CD4-positive, alpha-beta T cell treated with Interferon alpha-2 for 1 hour (primary cell): Measurements from ENCODE around the gene RPS3.
A peak's percentile ranks its signal among the peaks of the same experiment; 100 is the strongest.
"Not testable (repeated sequence)": the region's sequence is repeated elsewhere in the genome, so short reads cannot be mapped to it uniquely, and the experiment has no call there.

Experiments used
- DNase-seq, 2 donors: peaks; one replicate each; pipeline ENCODE4 v3.0.0-alpha.2; 2020 to 2022

RPS3 gene

GRCh38 chr11:75380716-75381420, 18.4 kb upstream of the RPS3 start:
- peak in 1 of 2 donors; percentile 18 for DNase-seq

DNA sequence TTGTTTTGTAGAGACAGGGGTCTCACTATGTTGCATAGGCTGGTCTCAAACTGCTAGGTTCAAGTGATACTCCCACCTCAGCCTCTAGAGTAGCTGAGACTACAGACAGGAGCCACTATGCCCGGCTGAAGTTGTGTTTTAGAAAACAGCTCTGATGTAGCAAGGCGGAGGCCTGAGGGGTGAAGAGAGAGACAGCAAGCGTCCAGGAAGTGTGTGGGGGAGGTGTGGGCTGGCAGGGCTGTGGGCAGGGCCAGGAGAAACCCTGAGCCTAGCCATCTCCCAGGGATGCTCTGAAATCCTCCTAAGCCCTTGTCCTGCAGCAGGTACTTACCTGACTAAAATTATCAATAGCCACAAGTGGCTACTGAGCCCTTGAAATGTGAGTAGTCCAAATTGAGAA, 16.1 kb upstream of the RPS3 start:
- peak; percentile 41 to 47 for DNase-seq

- peak; percentile 75 to 81 for DNase-seq
Observed at GRCh38 chr11:75384438-75385080, 14.8 kb upstream of the RPS3 start.

- no peak for DNase-seq
Observed at GRCh38 chr11:75386942-75387630, 12.2 kb upstream of the RPS3 start.

GRCh38 chr11:75387736-75388294, 11.5 kb upstream of the RPS3 start:
- DNase-seq, result no peak

DNA sequence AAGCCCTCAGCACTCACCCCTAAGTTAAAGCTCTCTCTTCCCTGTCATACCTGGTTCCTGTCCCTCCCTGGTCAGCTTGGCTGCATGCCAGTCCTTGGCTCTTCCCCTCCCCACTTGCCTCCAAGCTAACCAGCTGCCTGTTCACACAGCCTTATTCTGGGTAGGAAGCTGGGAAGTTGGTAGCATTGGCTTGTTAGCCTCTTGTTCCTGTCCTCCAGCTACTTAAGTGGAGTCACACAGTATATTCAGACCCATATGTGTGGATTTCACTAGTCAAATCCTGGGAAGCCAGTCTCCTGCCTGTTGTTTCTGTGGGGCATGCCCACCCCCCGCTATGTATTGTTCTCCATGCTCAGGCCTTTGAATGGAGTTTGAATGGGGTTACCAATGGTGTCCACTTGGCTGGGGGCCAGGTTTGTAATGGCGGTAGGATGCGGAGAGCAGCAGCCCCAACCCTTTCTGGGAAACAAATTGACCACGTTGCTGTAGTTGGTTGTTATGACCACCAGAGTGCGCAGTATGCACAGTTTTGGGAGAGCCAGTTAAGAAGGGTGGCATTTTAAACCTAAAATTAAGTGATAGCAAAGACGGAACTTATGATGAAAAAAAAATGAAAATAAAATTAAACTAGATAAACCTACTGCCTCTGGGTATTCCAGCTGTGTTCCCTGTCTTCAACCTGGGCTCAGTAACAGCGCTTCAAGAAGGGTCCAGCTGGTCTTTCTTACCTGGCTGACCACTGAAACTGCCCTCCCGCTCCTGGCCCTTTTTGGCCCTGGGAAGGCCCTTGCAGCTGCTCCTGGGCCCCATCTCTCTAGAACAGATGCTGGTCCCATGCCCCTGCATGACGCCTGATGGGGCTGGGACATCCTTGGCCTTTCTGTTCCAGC, 10.7 kb upstream of the RPS3 start:
- DNase-seq, result peak; percentile 79 to 87

- no peak for DNase-seq
Observed at GRCh38 chr11:75389276-75389605, 10.1 kb upstream of the RPS3 start.

- no peak for DNase-seq
Observed at GRCh38 chr11:75389925-75390324, 9.4 kb upstream of the RPS3 start.

DNA sequence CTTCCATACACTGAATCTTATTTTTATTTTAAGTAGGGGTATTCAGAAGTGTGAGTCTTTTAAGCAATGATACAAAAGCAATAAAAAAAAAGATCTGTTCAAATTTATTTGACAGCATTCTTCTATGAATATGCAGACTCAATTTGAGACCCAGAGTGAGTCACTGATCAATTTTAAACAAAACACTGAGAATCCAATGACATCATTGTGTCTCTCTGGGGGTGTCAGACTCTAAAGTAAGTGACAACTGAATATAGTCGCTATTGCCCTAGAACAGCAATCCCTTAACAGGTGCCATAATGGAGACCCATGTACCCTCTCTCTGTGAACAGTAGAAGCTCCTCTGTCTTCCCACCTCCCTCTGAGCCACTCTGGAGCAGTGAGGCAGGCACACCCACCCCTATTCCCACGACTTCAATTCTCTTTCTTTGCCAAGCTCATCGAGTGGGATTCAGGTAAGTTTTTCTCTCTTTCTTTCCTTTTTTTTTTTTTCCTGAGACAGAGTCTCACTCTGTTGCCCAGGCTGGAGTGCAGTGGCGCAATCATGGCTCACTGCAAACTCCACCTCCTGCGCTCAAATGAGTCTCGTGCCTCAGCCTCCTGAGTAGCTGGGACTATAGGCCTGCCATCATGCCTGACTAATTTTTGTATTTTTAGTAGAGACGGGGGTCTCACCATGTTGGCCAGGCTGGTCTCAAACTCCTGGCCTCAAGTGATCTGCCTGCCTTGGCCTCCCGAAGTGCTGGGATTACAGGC, 5.1 kb upstream of the RPS3 start:
- no peak for DNase-seq

DNA sequence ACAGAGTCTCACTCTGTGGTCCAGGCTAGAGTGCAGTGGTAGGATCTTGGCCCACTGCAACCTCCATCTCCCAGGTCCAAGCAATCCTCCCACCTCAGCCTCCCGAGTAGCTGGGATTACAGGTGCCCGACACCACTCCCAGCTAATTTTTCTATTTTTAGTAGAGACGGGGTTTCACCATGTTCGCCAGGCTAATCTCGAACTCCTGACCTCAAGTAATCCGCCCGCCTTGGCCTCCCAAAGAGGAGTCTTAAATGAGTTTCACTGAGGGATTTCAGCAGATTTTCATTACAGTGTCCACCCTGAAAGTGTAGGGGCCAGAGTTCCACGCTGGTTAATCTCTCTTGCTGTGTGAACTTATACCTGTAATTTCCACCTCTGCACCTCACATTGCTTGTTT, 412 bp upstream of the RPS3 start:
- DNase-seq, result no peak

DNA sequence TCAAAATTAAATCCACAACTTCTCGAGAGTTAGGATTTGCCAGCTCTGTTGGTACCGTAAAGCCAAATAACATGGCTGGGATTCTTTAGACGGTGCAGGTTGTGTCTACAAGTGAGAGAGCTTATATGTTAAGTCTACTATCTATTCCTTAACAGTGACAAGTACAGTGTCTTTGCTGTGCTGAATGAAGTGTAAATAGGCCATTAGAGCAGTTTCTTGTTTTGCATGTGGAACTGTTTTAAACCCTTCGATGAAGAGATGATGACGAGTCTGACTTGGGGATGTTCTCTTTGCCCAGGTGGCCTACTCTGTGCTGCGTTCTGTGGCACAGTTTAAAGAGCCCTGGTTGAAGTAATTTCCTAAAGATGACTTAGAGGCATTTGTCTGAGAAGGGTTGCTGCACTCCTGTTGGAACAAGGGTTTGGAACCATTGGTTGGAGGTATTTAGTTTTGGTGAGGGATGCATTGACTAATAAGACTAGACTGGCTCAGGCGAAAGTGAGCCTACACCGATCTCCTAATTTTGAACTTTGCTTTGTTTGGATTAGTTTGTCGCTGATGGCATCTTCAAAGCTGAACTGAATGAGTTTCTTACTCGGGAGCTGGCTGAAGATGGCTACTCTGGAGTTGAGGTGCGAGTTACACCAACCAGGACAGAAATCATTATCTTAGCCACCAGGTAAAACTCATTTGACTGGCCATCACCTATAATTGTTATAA, 988 bp downstream of the RPS3 start:
- peak; percentile 5 to 37 for DNase-seq

GRCh38 chr11:75402002-75402773, 2.9 kb downstream of the RPS3 start:
- no peak for DNase-seq

GRCh38 chr11:75403037-75403436, 3.7 kb downstream of the RPS3 start:
- DNase-seq, result no peak

- no peak for DNase-seq
Observed at GRCh38 chr11:75403983-75404658, 4.8 kb downstream of the RPS3 start.

DNA sequence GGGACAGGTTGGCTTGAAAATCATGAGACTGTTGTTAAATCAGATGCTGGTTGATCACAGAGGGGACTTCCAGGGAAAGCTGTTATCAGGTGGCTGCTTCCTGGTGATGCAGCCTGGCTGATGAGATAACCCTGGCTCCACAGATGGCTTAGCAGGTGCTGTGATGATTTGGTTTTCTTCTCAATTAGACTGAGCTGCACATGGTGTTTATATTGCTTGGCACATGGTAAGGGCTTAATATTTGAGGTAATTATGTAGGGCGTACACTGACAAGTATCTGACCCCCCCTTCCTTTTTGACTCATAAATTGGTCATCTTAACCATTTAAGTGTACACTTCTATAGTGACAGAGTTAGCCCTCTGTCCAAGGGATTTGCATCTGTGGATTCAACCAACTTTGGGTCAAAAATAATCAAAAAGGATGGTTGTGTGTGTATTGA, 7.0 kb downstream of the RPS3 start:
- no peak for DNase-seq

DNA sequence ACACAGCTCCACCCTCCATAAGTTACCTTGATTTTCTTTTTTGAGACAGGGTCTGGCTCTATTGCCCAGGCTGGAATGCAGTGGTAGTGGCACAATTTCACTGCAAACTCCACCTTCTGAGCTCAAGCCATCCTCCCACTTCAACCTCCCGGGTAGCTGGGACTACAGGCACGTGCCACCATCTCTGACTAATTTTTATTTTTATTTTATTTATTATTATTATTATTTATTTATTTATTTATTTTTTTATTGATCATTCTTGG, 9.6 kb downstream of the RPS3 start:
- no peak for DNase-seq

DNA sequence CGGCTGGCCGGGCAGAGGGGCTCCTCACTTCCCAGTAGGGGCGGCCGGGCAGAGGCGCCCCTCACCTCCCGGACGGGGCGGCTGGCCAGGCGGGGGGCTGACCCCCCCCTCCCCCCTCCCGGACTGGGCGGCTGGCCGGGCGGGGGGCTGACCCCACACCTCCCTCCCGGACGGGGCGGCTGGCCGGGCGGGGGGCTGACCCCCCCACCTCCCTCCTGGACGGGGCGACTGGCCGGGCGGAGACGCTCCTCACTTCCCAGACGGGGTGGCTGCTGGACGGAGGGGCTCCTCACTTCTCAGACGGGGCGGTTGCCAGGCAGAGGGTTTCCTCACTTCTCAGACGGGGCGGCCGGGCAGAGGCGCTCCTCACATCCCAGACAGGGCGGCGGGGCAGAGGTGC, 10.7 kb downstream of the RPS3 start:
- DNase-seq, result not testable (repeated sequence)

DNA sequence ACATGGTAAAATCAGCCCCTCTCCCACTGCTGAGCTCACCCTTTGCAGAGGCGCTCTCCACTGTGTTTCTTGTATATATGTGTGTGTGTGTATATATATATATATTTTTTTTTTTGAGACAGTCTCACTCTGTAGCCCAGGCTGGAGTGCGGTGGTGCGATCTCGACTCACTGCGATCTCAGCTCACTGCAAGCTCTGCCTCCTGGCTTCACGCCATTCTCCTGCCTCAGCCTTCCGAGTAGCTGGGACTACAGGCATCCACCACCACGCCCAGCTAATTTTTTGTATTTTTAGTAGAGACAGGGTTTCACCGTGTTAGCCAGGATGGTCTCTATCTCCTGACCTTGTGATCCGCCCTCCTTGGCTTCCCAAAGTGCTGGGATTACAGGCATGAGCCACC, 13.8 kb downstream of the RPS3 start:
- DNase-seq, result not testable (repeated sequence)

GRCh38 chr11:75413864-75414263, 14.5 kb downstream of the RPS3 start:
- DNase-seq, result no peak
